ENCODE data around the gene PAPSS2. TPM values are rescaled to one million over a fixed set of nuclear protein-coding genes. Genes with fewer than 3 reads are reported as not detected.
A peak's percentile ranks its signal among the peaks of the same experiment; 100 is the strongest.
"Not testable (repeated sequence)": the region's sequence is repeated elsewhere in the genome, so short reads cannot be mapped to it uniquely, and the experiment has no call there.

The PAPSS2 gene
- total RNA-seq, 8 experiments from 2014 or later: 0.75 to 60.6 (median 7.3) TPM

GRCh38 chr10:87724789-87725188 lies 65.1 kb downstream of the PAPSS2 start:
- no peak overlapping the region for H3K4me3 ChIP-seq
- no peak overlapping the region for H3K27ac ChIP-seq
- H3K4me1 ChIP-seq (replicated peaks in 1 of 2): no peaks in the 10 kb centered on the region
- 80 to 100% (median 89%) methylated on average over 1 to 5 of the region's 5 CpGs; no CpG with 5 or more reads in 4 of the 10 experiments for WGBS, 10 experiments
- ATAC-seq (replicated peaks in 6 of 8): no peak
- in situ Hi-C loops (cut with MboI; ENCODE audit: low pct_unique_long_range_greater_than_20kb in 2 of 9, low sequenced_read_pairs in 9 of 9, unreplicated experiment in 9 of 9): loop anchor here in 4 of 9 experiments (25.0 kb wide), 1 partner anchor 187 kb away; no protein-coding TSS in a partner anchor

- no peak overlapping the region for H3K27ac ChIP-seq
- ATAC-seq (replicated peaks in 6 of 8): no peak
- no peaks in the 10 kb centered on the region for H3K4me1 ChIP-seq (replicated peaks in 1 of 2)
- no peak overlapping the region for H3K4me3 ChIP-seq
- in situ Hi-C loops (cut with MboI; ENCODE audit: low pct_unique_long_range_greater_than_20kb in 2 of 9, low sequenced_read_pairs in 9 of 9, unreplicated experiment in 9 of 9): loop anchor here in 4 of 9 experiments (10.0 to 25.0 kb wide), 3 partner anchors 65 to 193 kb away; partner anchors contain the start of gene PAPSS2 (in 1 of the 4)
- WGBS, 10 experiments: 76 to 100% (median 83%) methylated on average over 1 to 6 of the region's 6 CpGs; no CpG with 5 or more reads in 2 of the 10 experiments
These were observed 70.3 kb downstream of the PAPSS2 start for GRCh38 chr10:87729940-87730339.

- in situ Hi-C loops (cut with MboI; ENCODE audit: low pct_unique_long_range_greater_than_20kb in 2 of 9, low sequenced_read_pairs in 9 of 9, unreplicated experiment in 9 of 9): loop anchor here in 4 of 9 experiments (10.0 to 25.0 kb wide), 3 partner anchors 68 to 196 kb away; partner anchors contain the start of gene PAPSS2 (in 1 of the 4)
These were observed 73.4 kb downstream of the PAPSS2 start for GRCh38 chr10:87733081-87733480.

GRCh38 chr10:87734987-87735827 lies 75.5 kb downstream of the PAPSS2 start:
- ATAC-seq (replicated peaks in 6 of 8): peak; percentile 32 to 90 (median 69)
- Histone ChIP-seq H3K27ac (no peak overlapping the region), H3K4me3 (no peak overlapping the region), H3K4me1 (replicated peaks in 1 of 2) (no peaks in the 10 kb centered on the region)
- in situ Hi-C loops (cut with MboI; ENCODE audit: low pct_unique_long_range_greater_than_20kb in 2 of 9, low sequenced_read_pairs in 9 of 9, unreplicated experiment in 9 of 9): loop anchor here in 4 of 9 experiments (10.0 to 25.0 kb wide), 3 partner anchors 70 to 198 kb away; partner anchors contain the start of gene PAPSS2 (in 1 of the 4)
- WGBS, 10 experiments: 23 to 85% (median 44%) methylated on average over 1 to 7 of the region's 7 CpGs

More at GRCh38 chr10:87733081-87733480, 73.4 kb downstream of the PAPSS2 start:
- Histone ChIP-seq H3K27ac (no peak overlapping the region), H3K4me1 (replicated peaks in 1 of 2) (no peaks in the 10 kb centered on the region), H3K4me3 (no peak overlapping the region)
- 50 to 100% (median 82%) methylated on average over 1 to 5 of the region's 5 CpGs for WGBS, 10 experiments
- ATAC-seq (replicated peaks in 6 of 8): no peak

- not testable (repeated sequence) for H3K4me1 ChIP-seq (replicated peaks in 1 of 2); ATAC-seq (replicated peaks in 6 of 8); H3K4me3 ChIP-seq; H3K27ac ChIP-seq
- in situ Hi-C loops (cut with MboI; ENCODE audit: low pct_unique_long_range_greater_than_20kb in 2 of 9, low sequenced_read_pairs in 9 of 9, unreplicated experiment in 9 of 9): loop anchor here in 4 of 9 experiments (10.0 to 25.0 kb wide), 3 partner anchors 73 to 201 kb away; partner anchors contain the start of gene PAPSS2 (in 1 of the 4)
- 67 to 100% methylated on average over 1 of the region's 1 CpG; no CpG with 5 or more reads in 8 of the 10 experiments for WGBS, 10 experiments
These were observed 78.6 kb downstream of the PAPSS2 start for GRCh38 chr10:87738253-87738652.

- ATAC-seq (replicated peaks in 6 of 8): no peak
- in situ Hi-C loops (cut with MboI; ENCODE audit: low pct_unique_long_range_greater_than_20kb in 2 of 9, low sequenced_read_pairs in 9 of 9, unreplicated experiment in 9 of 9): loop anchor here in 4 of 9 experiments (10.0 to 25.0 kb wide), 3 partner anchors 75 to 202 kb away; partner anchors contain the start of gene PAPSS2 (in 1 of the 4)
- Histone ChIP-seq H3K4me3 (no peak overlapping the region), H3K27ac (no peak overlapping the region), H3K4me1 (replicated peaks in 1 of 2) (no peaks in the 10 kb centered on the region)
- 51 to 100% (median 88%) methylated on average over 2 to 4 of the region's 4 CpGs for WGBS, 10 experiments
These were observed 80.0 kb downstream of the PAPSS2 start for GRCh38 chr10:87739703-87740102.

GRCh38 chr10:87740254-87740655 lies 80.6 kb downstream of the PAPSS2 start:
- Histone ChIP-seq H3K27ac (no peak overlapping the region), H3K4me1 (replicated peaks in 1 of 2) (no peaks in the 10 kb centered on the region), H3K4me3 (no peak overlapping the region)
- in situ Hi-C loops (cut with MboI; ENCODE audit: low pct_unique_long_range_greater_than_20kb in 2 of 9, low sequenced_read_pairs in 9 of 9, unreplicated experiment in 9 of 9): loop anchor here in 4 of 9 experiments (25.0 kb wide), 1 partner anchor 203 kb away; no protein-coding TSS in a partner anchor
- peak in 2 of 8 experiments; percentile 73 to 85 for ATAC-seq (replicated peaks in 6 of 8)

- H3K4me1 ChIP-seq (replicated peaks in 1 of 2); H3K27ac ChIP-seq; ATAC-seq (replicated peaks in 6 of 8); H3K4me3 ChIP-seq: not testable (repeated sequence)
- WGBS, 10 experiments: 87 to 100% (median 100%) methylated on average over 1 to 10 of the region's 18 CpGs; no CpG with 5 or more reads in 2 of the 10 experiments
- in situ Hi-C loops (cut with MboI; ENCODE audit: low pct_unique_long_range_greater_than_20kb in 2 of 9, low sequenced_read_pairs in 9 of 9, unreplicated experiment in 9 of 9): loop anchor here in 4 of 9 experiments (25.0 kb wide), 1 partner anchor 206 kb away; no protein-coding TSS in a partner anchor
These were observed 83.4 kb downstream of the PAPSS2 start for GRCh38 chr10:87742992-87743610.

- 67 to 100% (median 97%) methylated on average over 1 to 2 of the region's 2 CpGs; no CpG with 5 or more reads in 2 of the 10 experiments for WGBS, 10 experiments
- no peak overlapping the region for H3K4me3 ChIP-seq
- H3K27ac ChIP-seq: no peak overlapping the region
- H3K4me1 ChIP-seq (replicated peaks in 1 of 2): peaks cover 4% of the 10 kb centered on the region in 2 donors
- ATAC-seq (replicated peaks in 6 of 8): no peak
- in situ Hi-C loops (cut with MboI; ENCODE audit: low pct_unique_long_range_greater_than_20kb in 2 of 9, low sequenced_read_pairs in 9 of 9, unreplicated experiment in 9 of 9): loop anchor here in 4 of 9 experiments (25.0 kb wide), 1 partner anchor 207 kb away; no protein-coding TSS in a partner anchor
These were observed 84.9 kb downstream of the PAPSS2 start for GRCh38 chr10:87744606-87745005.

GRCh38 chr10:87746911-87747310 lies 87.2 kb downstream of the PAPSS2 start:
- WGBS, 10 experiments: 0 to 100% (median 47%) methylated on average over 1 to 4 of the region's 4 CpGs
- ATAC-seq (replicated peaks in 6 of 8): no peak
- H3K4me1 ChIP-seq (replicated peaks in 1 of 2): peaks cover 4 to 13% of the 10 kb centered on the region in 2 donors
- H3K4me3 ChIP-seq: no peak overlapping the region
- H3K27ac ChIP-seq: no peak overlapping the region
- in situ Hi-C loops (cut with MboI; ENCODE audit: low pct_unique_long_range_greater_than_20kb in 2 of 9, low sequenced_read_pairs in 9 of 9, unreplicated experiment in 9 of 9): loop anchor here in 4 of 9 experiments (25.0 kb wide), 1 partner anchor 210 kb away; no protein-coding TSS in a partner anchor

GRCh38 chr10:87748244-87748643 lies 88.6 kb downstream of the PAPSS2 start:
- H3K4me1 ChIP-seq (replicated peaks in 1 of 2): peaks cover 4 to 13% of the 10 kb centered on the region in 2 donors
- H3K4me3 ChIP-seq; ATAC-seq (replicated peaks in 6 of 8); H3K27ac ChIP-seq: not testable (repeated sequence)
- 50 to 100% (median 100%) methylated on average over 1 to 2 of the region's 4 CpGs for WGBS, 10 experiments
- in situ Hi-C loops (cut with MboI; ENCODE audit: low pct_unique_long_range_greater_than_20kb in 2 of 9, low sequenced_read_pairs in 9 of 9, unreplicated experiment in 9 of 9): loop anchor here in 4 of 9 experiments (25.0 kb wide), 1 partner anchor 211 kb away; no protein-coding TSS in a partner anchor

GRCh38 chr10:87750001-87750671 lies 90.5 kb downstream of the PAPSS2 start:
- WGBS, 10 experiments: 4 to 80% (median 49%) methylated on average over 1 to 5 of the region's 5 CpGs; no CpG with 5 or more reads in 1 of the 10 experiments
- in situ Hi-C loops (cut with MboI; ENCODE audit: low pct_unique_long_range_greater_than_20kb in 2 of 9, low sequenced_read_pairs in 9 of 9, unreplicated experiment in 9 of 9): no loop called here
- Histone ChIP-seq H3K27ac (no peak overlapping the region), H3K4me3 (no peak overlapping the region), H3K4me1 (replicated peaks in 1 of 2) (peaks cover 4 to 13% of the 10 kb centered on the region in 2 donors)
- ATAC-seq (replicated peaks in 6 of 8): peak; percentile 30 to 82 (median 46)
